Neural cell (in vitro differentiated cells): ENCODE data around the gene HS2ST1. TPM values are rescaled to one million over a fixed set of nuclear protein-coding genes. Genes with fewer than 3 reads are reported as not detected.

Experiments
- H2AFZ ChIP-seq: fragments of 200-600, 300-800 bp; sonication (generic), shearing (Covaris generic); 2 replicates; pipeline ENCODE4 v1.6.0; 2014; ENCODE audit warnings: low read depth, mild to moderate bottlenecking, antibody characterized with exemption, low read length, moderate library complexity
- H3F3A ChIP-seq: fragments of 200-600 bp; shearing (Covaris generic); 2 replicates; pipeline ENCODE4 v1.6.1; 2016; ENCODE audit warnings: mild to moderate bottlenecking, moderate library complexity, mixed read lengths, antibody characterized with exemption, low read length; ENCODE audit not compliant: insufficient read depth, poor library complexity, severe bottlenecking
- H3K27ac ChIP-seq: fragments of 200-600, 300-800 bp; sonication (generic), shearing (Covaris generic); 2 replicates; pipeline ENCODE4 v1.5.1; 2014; ENCODE audit warnings: mild to moderate bottlenecking, low read length, moderate library complexity
- H3K27me3 ChIP-seq: fragments of 300-800, 200-600 bp; sonication (generic), shearing (Covaris generic); 2 replicates; pipeline ENCODE4 v1.6.0; 2014; ENCODE audit warnings: mild to moderate bottlenecking, low read depth, low read length, moderate library complexity; ENCODE audit not compliant: insufficient read depth
- H3K36me3 ChIP-seq: fragments of 300-800, 200-600 bp; sonication (generic), shearing (Covaris generic); 2 replicates; pipeline ENCODE4 v1.5.1; 2014; ENCODE audit warnings: mild to moderate bottlenecking, antibody characterized with exemption, low read length, moderate library complexity; ENCODE audit not compliant: insufficient read depth
- H3K4me2 ChIP-seq: fragments of 300-800, 200-600 bp; sonication (generic), shearing (Covaris generic); 2 replicates; pipeline ENCODE4 v1.6.0; 2014; ENCODE audit warnings: mild to moderate bottlenecking, low read length
- H3K4me3 ChIP-seq: fragments of 300-800, 200-600 bp; sonication (generic), shearing (Covaris generic); 2 replicates; pipeline ENCODE4 v1.5.1; 2014; ENCODE audit warnings: mild to moderate bottlenecking, low read length, moderate library complexity
- H3K79me2 ChIP-seq: fragments of 200-600 bp; shearing (Covaris generic); replicated peaks from 2 replicates; pipeline ENCODE4 v1.6.0; 2014; ENCODE audit warnings: mild to moderate bottlenecking, low read length, moderate library complexity; ENCODE audit not compliant: insufficient read depth
- H3K9ac ChIP-seq: fragments of 300-800, 200-600 bp; sonication (generic), shearing (Covaris generic); 2 replicates; pipeline ENCODE4 v1.6.1; 2016; ENCODE audit warnings: mild to moderate bottlenecking, low read length, mixed read lengths
- H3K9me2 ChIP-seq: fragments of 200-600 bp; shearing (Covaris generic); 2 replicates; pipeline ENCODE4 v1.6.1; 2016; ENCODE audit warnings: mild to moderate bottlenecking, low read length, mixed read lengths; ENCODE audit not compliant: insufficient read depth
- H3K9me3 ChIP-seq: fragments of 200-600, 300-800 bp; sonication (generic), shearing (Covaris generic); 2 replicates; pipeline ENCODE4 v1.6.1; 2016; ENCODE audit warnings: mild to moderate bottlenecking, mixed run types, low read length, moderate library complexity, mixed read lengths
- H4K20me1 ChIP-seq: fragments of 200-600 bp; shearing (Covaris generic); 2 replicates; pipeline ENCODE4 v1.6.1; 2016; ENCODE audit warnings: mild to moderate bottlenecking, mixed run types; ENCODE audit not compliant: insufficient read depth
- EP300 ChIP-seq: fragments of 450-650 bp; conservative IDR thresholded peaks from 2 replicates; pipeline ENCODE4 v1.6.1; 2014; ENCODE audit warnings: antibody characterized with exemption, mild to moderate bottlenecking, moderate library complexity; ENCODE audit not compliant: poor library complexity, severe bottlenecking
- EZH2 ChIP-seq: fragments of 200-600, 300-800 bp; shearing (Covaris generic), sonication (generic); IDR thresholded peaks from 2 replicates; pipeline ENCODE4 v1.6.1; 2014; ENCODE audit warnings: antibody characterized with exemption, low read length, borderline replicate concordance, mild to moderate bottlenecking; ENCODE audit not compliant: insufficient read depth, poor library complexity, severe bottlenecking
- MXI1 ChIP-seq: fragments of 450-650 bp; conservative IDR thresholded peaks from 2 replicates; pipeline ENCODE4 v1.6.1; 2014; ENCODE audit warnings: antibody characterized with exemption, mild to moderate bottlenecking; ENCODE audit not compliant: poor library complexity, severe bottlenecking
- POLR2AphosphoS5 ChIP-seq: IDR thresholded peaks from 2 replicates; pipeline ENCODE4 v1.6.1; 2012
- RAD21 ChIP-seq: fragments of 450-650 bp; conservative IDR thresholded peaks from 2 replicates; pipeline ENCODE4 v1.6.1; 2014; ENCODE audit warnings: antibody characterized with exemption, mild to moderate bottlenecking, moderate library complexity
- SMC3 ChIP-seq: fragments of 450-650 bp; conservative IDR thresholded peaks from 2 replicates; pipeline ENCODE4 v1.6.1; 2014; ENCODE audit warnings: antibody characterized with exemption, mild to moderate bottlenecking, moderate library complexity; ENCODE audit not compliant: poor library complexity
- TAF1 ChIP-seq: IDR thresholded peaks from 2 replicates; pipeline ENCODE4 v1.6.1; 2012; ENCODE audit warnings: low read depth
- polyA plus RNA-seq: library from polyadenylated mRNA; depleted of rRNA; stranded (reverse); fragments of >200 nt; gene quantifications from 2 replicates; pipeline ENCODE4 v1.2.3, GENCODE V29; 2014
- TF ChIP-seq, protein P1 (sequence below): fragments of 450-650 bp; IDR thresholded peaks from 2 replicates; pipeline ENCODE4 v1.5.1; 2014; ENCODE audit warnings: antibody characterized with exemption, mild to moderate bottlenecking, moderate library complexity; ENCODE audit not compliant: poor library complexity, severe bottlenecking
- TF ChIP-seq, protein P2 (sequence below): IDR thresholded peaks from 2 replicates; pipeline ENCODE4 v1.6.1; 2012; ENCODE audit warnings: borderline replicate concordance

The HS2ST1 gene
- polyA plus RNA-seq, 1 donor from 2014 or later: 24.7 TPM

DNA sequence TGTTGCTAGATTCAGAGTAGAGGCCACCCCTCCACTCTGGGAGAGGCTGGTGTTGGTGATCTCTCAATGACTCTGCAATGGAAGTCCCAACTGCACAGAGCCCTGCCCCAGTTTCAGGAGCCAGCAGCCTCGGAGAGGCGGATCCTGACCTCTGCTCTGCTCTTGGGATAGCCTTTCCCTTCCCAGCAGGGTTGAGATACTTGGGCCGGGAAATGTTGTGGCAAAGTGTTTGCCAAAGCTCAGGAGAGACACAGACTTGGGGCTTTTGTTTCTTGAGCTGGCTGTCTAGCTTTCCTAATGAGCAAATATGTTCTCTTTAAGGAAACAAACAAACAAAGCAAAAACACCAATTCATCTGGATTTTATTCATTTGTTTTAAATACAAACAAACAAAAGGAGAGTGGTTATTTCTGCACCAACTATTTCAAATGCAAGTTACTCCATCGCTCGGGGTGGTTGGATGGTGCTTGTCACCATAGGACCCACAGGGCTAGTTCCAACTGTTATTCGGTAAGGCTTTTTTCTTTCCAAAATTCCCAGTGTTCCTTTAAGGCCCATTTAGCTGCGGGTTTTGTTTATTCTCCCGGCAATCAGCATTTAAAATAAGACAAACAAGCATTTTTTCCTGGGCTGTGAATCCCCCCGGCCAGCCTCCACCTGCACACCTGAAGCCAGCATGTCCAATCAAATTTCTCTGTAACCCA lies 220.3 kb downstream of the HS2ST1 start:
- H3K9me3 ChIP-seq: no peaks in the 10 kb centered on the region
- H3K79me2 ChIP-seq: no peaks in the 10 kb centered on the region
- no peaks in the 10 kb centered on the region for H4K20me1 ChIP-seq
- H3F3A ChIP-seq: no peaks in the 10 kb centered on the region
- no peaks in the 10 kb centered on the region for H3K27me3 ChIP-seq
- no peaks in the 10 kb centered on the region for H3K36me3 ChIP-seq
- no peaks in the 10 kb centered on the region for H3K9me2 ChIP-seq
- TF ChIP-seq EZH2 (no peak), MXI1 (no peak), RAD21 (no peak), EP300 (no peak), POLR2AphosphoS5 (no peak), SMC3 (no peak), TAF1 (no peak)
- TF ChIP-seq, protein P1, sequence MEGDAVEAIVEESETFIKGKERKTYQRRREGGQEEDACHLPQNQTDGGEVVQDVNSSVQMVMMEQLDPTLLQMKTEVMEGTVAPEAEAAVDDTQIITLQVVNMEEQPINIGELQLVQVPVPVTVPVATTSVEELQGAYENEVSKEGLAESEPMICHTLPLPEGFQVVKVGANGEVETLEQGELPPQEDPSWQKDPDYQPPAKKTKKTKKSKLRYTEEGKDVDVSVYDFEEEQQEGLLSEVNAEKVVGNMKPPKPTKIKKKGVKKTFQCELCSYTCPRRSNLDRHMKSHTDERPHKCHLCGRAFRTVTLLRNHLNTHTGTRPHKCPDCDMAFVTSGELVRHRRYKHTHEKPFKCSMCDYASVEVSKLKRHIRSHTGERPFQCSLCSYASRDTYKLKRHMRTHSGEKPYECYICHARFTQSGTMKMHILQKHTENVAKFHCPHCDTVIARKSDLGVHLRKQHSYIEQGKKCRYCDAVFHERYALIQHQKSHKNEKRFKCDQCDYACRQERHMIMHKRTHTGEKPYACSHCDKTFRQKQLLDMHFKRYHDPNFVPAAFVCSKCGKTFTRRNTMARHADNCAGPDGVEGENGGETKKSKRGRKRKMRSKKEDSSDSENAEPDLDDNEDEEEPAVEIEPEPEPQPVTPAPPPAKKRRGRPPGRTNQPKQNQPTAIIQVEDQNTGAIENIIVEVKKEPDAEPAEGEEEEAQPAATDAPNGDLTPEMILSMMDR: no peak
- TF ChIP-seq, protein P2, sequence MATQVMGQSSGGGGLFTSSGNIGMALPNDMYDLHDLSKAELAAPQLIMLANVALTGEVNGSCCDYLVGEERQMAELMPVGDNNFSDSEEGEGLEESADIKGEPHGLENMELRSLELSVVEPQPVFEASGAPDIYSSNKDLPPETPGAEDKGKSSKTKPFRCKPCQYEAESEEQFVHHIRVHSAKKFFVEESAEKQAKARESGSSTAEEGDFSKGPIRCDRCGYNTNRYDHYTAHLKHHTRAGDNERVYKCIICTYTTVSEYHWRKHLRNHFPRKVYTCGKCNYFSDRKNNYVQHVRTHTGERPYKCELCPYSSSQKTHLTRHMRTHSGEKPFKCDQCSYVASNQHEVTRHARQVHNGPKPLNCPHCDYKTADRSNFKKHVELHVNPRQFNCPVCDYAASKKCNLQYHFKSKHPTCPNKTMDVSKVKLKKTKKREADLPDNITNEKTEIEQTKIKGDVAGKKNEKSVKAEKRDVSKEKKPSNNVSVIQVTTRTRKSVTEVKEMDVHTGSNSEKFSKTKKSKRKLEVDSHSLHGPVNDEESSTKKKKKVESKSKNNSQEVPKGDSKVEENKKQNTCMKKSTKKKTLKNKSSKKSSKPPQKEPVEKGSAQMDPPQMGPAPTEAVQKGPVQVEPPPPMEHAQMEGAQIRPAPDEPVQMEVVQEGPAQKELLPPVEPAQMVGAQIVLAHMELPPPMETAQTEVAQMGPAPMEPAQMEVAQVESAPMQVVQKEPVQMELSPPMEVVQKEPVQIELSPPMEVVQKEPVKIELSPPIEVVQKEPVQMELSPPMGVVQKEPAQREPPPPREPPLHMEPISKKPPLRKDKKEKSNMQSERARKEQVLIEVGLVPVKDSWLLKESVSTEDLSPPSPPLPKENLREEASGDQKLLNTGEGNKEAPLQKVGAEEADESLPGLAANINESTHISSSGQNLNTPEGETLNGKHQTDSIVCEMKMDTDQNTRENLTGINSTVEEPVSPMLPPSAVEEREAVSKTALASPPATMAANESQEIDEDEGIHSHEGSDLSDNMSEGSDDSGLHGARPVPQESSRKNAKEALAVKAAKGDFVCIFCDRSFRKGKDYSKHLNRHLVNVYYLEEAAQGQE: no peak
- H3K4me3 ChIP-seq: no peak overlapping the region
- H3K9ac ChIP-seq: no peak overlapping the region
- no peak overlapping the region for H2AFZ ChIP-seq
- no peak overlapping the region for H3K4me2 ChIP-seq
- H3K27ac ChIP-seq: no peak overlapping the region

DNA sequence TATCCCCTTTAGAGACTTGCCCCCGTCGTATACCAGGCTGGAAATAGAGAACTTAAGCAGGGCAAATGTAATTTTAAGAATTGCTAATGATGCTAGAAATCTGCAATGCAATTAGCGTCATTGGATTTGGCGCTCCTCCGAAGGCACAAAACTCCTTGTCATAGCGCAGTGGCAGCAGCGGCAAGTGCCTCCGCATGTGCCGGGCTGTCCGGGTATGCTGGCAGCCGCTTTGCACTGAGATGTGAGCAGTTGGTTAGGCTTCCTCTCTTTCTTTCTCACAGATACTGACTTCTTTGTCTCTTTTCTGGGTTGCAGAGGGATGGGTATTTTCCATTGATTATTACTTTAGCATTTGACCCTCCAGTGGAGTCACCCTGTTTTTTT lies 220.9 kb downstream of the HS2ST1 start:
- Histone ChIP-seq H3K27me3 (no peaks in the 10 kb centered on the region), H3F3A (no peaks in the 10 kb centered on the region), H3K79me2 (no peaks in the 10 kb centered on the region)

More for the DNA sequence above, 220.9 kb downstream of the HS2ST1 start:
- H3K36me3 ChIP-seq: no peaks in the 10 kb centered on the region
- H3K9ac ChIP-seq: no peak overlapping the region
- H4K20me1 ChIP-seq: no peaks in the 10 kb centered on the region
- H3K4me3 ChIP-seq: no peak overlapping the region
- TF ChIP-seq MXI1 (no peak), EZH2 (no peak), POLR2AphosphoS5 (no peak), RAD21 (no peak), EP300 (no peak), TAF1 (no peak), SMC3 (no peak)
- TF ChIP-seq, protein P2: no peak
- TF ChIP-seq, protein P1: no peak
- no peak overlapping the region for H2AFZ ChIP-seq
- no peak overlapping the region for H3K27ac ChIP-seq
- no peaks in the 10 kb centered on the region for H3K9me3 ChIP-seq
- H3K9me2 ChIP-seq: no peaks in the 10 kb centered on the region
- no peak overlapping the region for H3K4me2 ChIP-seq
